Uterus (tissue), 2 donors: ENCODE measurements around the gene PAK1.

Source experiments
- CTCF ChIP-seq, 4 experiments: fragments of 200-600 bp in 2 of 4; fragments of 450-650 bp in 2 of 4; sonication (generic) in 2 of 4; IDR thresholded peaks; one replicate each; pipeline ENCODE4 v1.5.1; 2016 to 2019; ENCODE audit warnings: antibody characterized with exemption in 4 of 4, mild to moderate bottlenecking in 2 of 4, moderate library complexity in 1 of 4
- POLR2A ChIP-seq, 2 donors: fragments of 450-650 bp; IDR thresholded peaks; one replicate each; pipeline ENCODE4 v1.6.1; 2016; ENCODE audit warnings: antibody characterized with exemption in 2 of 2, mild to moderate bottlenecking in 1 of 2, moderate library complexity in 1 of 2

DNA sequence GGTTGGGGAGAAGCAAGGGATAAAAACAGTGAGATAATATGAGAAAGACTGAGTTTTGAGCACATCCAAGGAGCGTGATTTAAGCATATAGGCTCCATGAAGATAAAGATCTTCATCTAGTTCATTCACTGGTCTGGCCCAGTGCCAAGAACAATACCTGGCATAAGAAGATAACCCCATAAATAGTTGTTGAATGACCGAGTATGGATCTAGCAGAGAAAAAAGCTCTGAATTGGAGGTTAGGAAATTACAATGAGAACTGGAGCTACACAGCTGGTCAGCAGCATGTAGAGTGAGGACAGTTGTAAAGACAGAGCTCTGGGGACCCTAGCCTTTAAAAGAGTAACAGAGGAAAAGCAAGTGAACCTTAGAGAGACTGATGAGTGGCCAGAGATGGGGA is 33.0 kb upstream of the PAK1 start:
- TF ChIP-seq CTCF (IDR thresholded peaks at IDR 0.05), result no peak
- no peak for TF ChIP-seq POLR2A (IDR thresholded peaks at IDR 0.05)
